Breast epithelium (tissue), 4 donors: ENCODE measurements around the gene KCNQ2. TPM values are rescaled to one million over a fixed set of nuclear protein-coding genes. Genes with fewer than 3 reads are reported as not detected.

Source experiments
- DNase-seq, 2 donors: peaks; one replicate each; pipeline ENCODE4 v3.0.0-alpha.2; 2019; ENCODE audit warnings: low spot score in 2 of 2
- H3K27ac ChIP-seq, 2 donors: fragments of 200-600 bp; sonication (generic) in 1 of 2; one replicate each; pipeline ENCODE4 v1.5.1; 2016 to 2019; ENCODE audit warnings: mild to moderate bottlenecking in 1 of 2
- H3K27me3 ChIP-seq, 2 donors: fragments of 200-600 bp; sonication (generic) in 1 of 2; one replicate each; pipeline versions ENCODE4 v1.5.1 to v1.6.0; 2017 to 2019; ENCODE audit warnings: control low read depth in 1 of 2, mild to moderate bottlenecking in 1 of 2
- H3K36me3 ChIP-seq: fragments of 200-600 bp; one replicate; pipeline ENCODE4 v1.5.1; 2019
- H3K4me1 ChIP-seq, 2 donors: fragments of 200-600 bp; sonication (generic); one replicate each; pipeline ENCODE4 v1.5.1; 2016 to 2019; ENCODE audit warnings: control low read depth in 1 of 2
- H3K4me3 ChIP-seq, 3 donors: fragments of 200-600 bp; sonication (generic); 1 replicate in 2 of 3; 2 replicates in 1 of 3; pipeline ENCODE4 v1.5.1; 2016 to 2019; ENCODE audit warnings: mild to moderate bottlenecking in 3 of 3, moderate library complexity in 2 of 3
- H3K9me3 ChIP-seq, 2 donors: fragments of 200-600 bp; sonication (generic) in 1 of 2; one replicate each; pipeline ENCODE4 v1.5.1; 2016 to 2019; ENCODE audit warnings: control low read depth in 1 of 2
- POLR2A ChIP-seq: fragments of 450-650 bp; IDR thresholded peaks from one replicate; pipeline ENCODE4 v1.6.1; 2016; ENCODE audit warnings: antibody characterized with exemption, mild to moderate bottlenecking, moderate library complexity
- POLR2AphosphoS5 ChIP-seq, 3 donors: sonication (generic); formaldehyde crosslinking; IDR thresholded peaks; one replicate each; pipeline ENCODE4 v1.6.1; 2017; ENCODE audit warnings: antibody characterized with exemption in 3 of 3
- intact Hi-C: fragments of 100-400 bp; cut with DNase I; formaldehyde crosslinking; loops from one replicate; pipeline ENCODE4 v1.15.1; 2023; ENCODE audit warnings: low total_unique reads
- total RNA-seq, 3 donors: library from RNA; depleted of rRNA; stranded (reverse); fragments of >200 nt; gene quantifications; one replicate each; pipeline ENCODE4 v1.1.0, GENCODE V29; 2016
- TF ChIP-seq, protein P1 (sequence below), 3 donors: fragments of 450-650 bp; IDR thresholded peaks; one replicate each; pipeline ENCODE4 v1.5.1; 2016 to 2017; ENCODE audit warnings: antibody characterized with exemption in 3 of 3, mild to moderate bottlenecking in 3 of 3, moderate library complexity in 3 of 3

The KCNQ2 gene
- total RNA-seq, 3 donors from 2014 or later, result not detected

DNA sequence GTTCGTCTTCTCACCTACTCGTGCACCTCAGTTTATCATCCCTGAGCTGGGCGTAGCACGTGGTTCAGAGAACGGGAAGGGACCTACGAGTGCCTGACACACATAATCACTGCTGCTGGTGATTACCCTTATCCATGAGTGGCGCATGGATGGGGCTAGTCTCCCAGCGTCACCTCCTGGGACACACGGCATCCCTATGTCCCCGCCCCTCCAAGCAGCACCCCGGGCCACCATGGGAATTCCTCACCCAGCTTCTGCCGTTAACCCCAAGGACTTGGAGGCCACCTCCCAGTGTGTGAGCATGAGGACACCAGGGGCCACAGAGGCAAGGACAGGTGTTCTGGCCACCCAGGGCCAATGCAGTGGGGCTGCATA, 121.1 kb downstream of the KCNQ2 start:
- Histone ChIP-seq H3K4me1 (no peaks in the 10 kb centered on the region), H3K9me3 (no peaks in the 10 kb centered on the region), H3K36me3 (no peaks in the 10 kb centered on the region), H3K27me3 (peaks cover 0 to 46% of the 10 kb centered on the region in 2 donors), H3K4me3 (no peak overlapping the region), H3K27ac (no peak overlapping the region)
- intact Hi-C loops, result no loop called here
- TF ChIP-seq, protein P1, sequence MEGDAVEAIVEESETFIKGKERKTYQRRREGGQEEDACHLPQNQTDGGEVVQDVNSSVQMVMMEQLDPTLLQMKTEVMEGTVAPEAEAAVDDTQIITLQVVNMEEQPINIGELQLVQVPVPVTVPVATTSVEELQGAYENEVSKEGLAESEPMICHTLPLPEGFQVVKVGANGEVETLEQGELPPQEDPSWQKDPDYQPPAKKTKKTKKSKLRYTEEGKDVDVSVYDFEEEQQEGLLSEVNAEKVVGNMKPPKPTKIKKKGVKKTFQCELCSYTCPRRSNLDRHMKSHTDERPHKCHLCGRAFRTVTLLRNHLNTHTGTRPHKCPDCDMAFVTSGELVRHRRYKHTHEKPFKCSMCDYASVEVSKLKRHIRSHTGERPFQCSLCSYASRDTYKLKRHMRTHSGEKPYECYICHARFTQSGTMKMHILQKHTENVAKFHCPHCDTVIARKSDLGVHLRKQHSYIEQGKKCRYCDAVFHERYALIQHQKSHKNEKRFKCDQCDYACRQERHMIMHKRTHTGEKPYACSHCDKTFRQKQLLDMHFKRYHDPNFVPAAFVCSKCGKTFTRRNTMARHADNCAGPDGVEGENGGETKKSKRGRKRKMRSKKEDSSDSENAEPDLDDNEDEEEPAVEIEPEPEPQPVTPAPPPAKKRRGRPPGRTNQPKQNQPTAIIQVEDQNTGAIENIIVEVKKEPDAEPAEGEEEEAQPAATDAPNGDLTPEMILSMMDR (IDR thresholded peaks at IDR 0.05), result no peak
- TF ChIP-seq POLR2AphosphoS5 (IDR thresholded peaks at IDR 0.05) (no peak), POLR2A (no peak)
- no peak for DNase-seq

- Histone ChIP-seq H3K36me3 (no peaks in the 10 kb centered on the region), H3K27me3 (peaks cover 0 to 49% of the 10 kb centered on the region in 2 donors), H3K4me1 (no peaks in the 10 kb centered on the region), H3K27ac (no peak overlapping the region), H3K4me3 (no peak overlapping the region), H3K9me3 (no peaks in the 10 kb centered on the region)
- no peak for DNase-seq
- intact Hi-C loops, result no loop called here
- TF ChIP-seq POLR2A (no peak), POLR2AphosphoS5 (IDR thresholded peaks at IDR 0.05) (no peak)
- TF ChIP-seq, protein P1 (IDR thresholded peaks at IDR 0.05), result no peak
Observed at GRCh38 chr20:63350597-63351325, 121.7 kb downstream of the KCNQ2 start.

Other genes with a start within 250 kb of the KCNQ2 start
- gene BIRC7, start 236.8 kb downstream of the KCNQ2 start, total RNA-seq, result 1 to 10 TPM in 1 of 3 donors, under 1 TPM in 1, not detected in 1; 0.32 to 1.2 TPM
- gene NKAIN4, start 218.2 kb downstream of the KCNQ2 start, total RNA-seq, result not detected
- gene ARFGAP1, start 199.8 kb downstream of the KCNQ2 start, total RNA-seq, result 10 to 100 TPM; 24.3 to 44.6 (median 38.2) TPM
- not detected for gene COL20A1, start 179.5 kb downstream of the KCNQ2 start, total RNA-seq
- not detected for gene CHRNA4, start 111.3 kb downstream of the KCNQ2 start, total RNA-seq
- 10 to 100 TPM in 1 of 3 donors, 1 to 10 TPM in 1, under 1 TPM in 1; 0.48 to 20.6 (median 4.8) TPM for gene EEF1A2, start 26.4 kb upstream of the KCNQ2 start, total RNA-seq
- 100 to 1,000 TPM in 2 of 3 donors, 10 to 100 TPM in 1; 71.8 to 151 (median 133) TPM for gene PPDPF, start 48.1 kb upstream of the KCNQ2 start, total RNA-seq
- 1 to 10 TPM in 1 of 3 donors, under 1 TPM in 2; 0.16 to 2.3 (median 0.88) TPM for gene PTK6, start 64.7 kb upstream of the KCNQ2 start, total RNA-seq
- gene SRMS, start 75.1 kb upstream of the KCNQ2 start, total RNA-seq, result under 1 TPM in 2 of 3 donors, not detected in 1; 0.59 to 0.66 TPM
- gene FNDC11, start 81.5 kb upstream of the KCNQ2 start, total RNA-seq, result under 1 TPM; 0.29 to 0.33 (median 0.32) TPM
- 10 to 100 TPM in 2 of 3 donors, 1 to 10 TPM in 1; 9.9 to 22.6 (median 20.3) TPM for gene HELZ2, start 101.6 kb upstream of the KCNQ2 start, total RNA-seq
- 10 to 100 TPM in 2 of 3 donors, 1 to 10 TPM in 1; 6.6 to 11.0 (median 10.2) TPM for gene GMEB2, start 154.4 kb upstream of the KCNQ2 start, total RNA-seq
- 10 to 100 TPM; 11.8 to 19.6 (median 17.7) TPM for gene STMN3, start 180.8 kb upstream of the KCNQ2 start, total RNA-seq
- gene RTEL1, start 185.7 kb upstream of the KCNQ2 start, total RNA-seq, result 10 to 100 TPM; 12.5 to 22.3 (median 15.1) TPM
- gene TNFRSF6B, start 224.0 kb upstream of the KCNQ2 start, total RNA-seq, result 10 to 100 TPM in 1 of 3 donors, 1 to 10 TPM in 2; 2.8 to 40.0 (median 7.4) TPM
- 10 to 100 TPM; 30.7 to 41.0 (median 32.3) TPM for gene ARFRP1, start 235.3 kb upstream of the KCNQ2 start, total RNA-seq
- 10 to 100 TPM; 17.6 to 26.9 (median 24.9) TPM for gene ZGPAT, start 235.4 kb upstream of the KCNQ2 start, total RNA-seq